GM23338 (cell line): ENCODE results near the gene PRAC2. TPM values are rescaled to one million over a fixed set of nuclear protein-coding genes. Genes with fewer than 3 reads are reported as not detected.

Experiments
- ATAC-seq: fragments of 200-7000 bp; cut with Tn5 transposase; 3 replicates; pipeline ENCODE4 v1.9.1; 2020
- DNase-seq: peaks from one replicate; pipeline ENCODE4 v3.0.0-alpha.2; 2015; ENCODE audit warnings: low spot score
- H2AFZ ChIP-seq: fragments of 200-600 bp; sonication (generic); 2 replicates; pipeline ENCODE4 v1.8.0; 2016; ENCODE audit warnings: antibody characterized with exemption, mild to moderate bottlenecking, moderate library complexity
- H3F3A ChIP-seq: fragments of 200-600 bp; sonication (generic); replicated peaks from 2 replicates; pipeline ENCODE4 v1.8.0; 2017; ENCODE audit warnings: antibody characterized with exemption, mixed run types, low read depth
- H3K27ac ChIP-seq: fragments of 200-600 bp; sonication (generic); 2 replicates; pipeline ENCODE4 v1.6.1; 2016; ENCODE audit warnings: low read depth
- H3K27me3 ChIP-seq: fragments of 200-600 bp; sonication (generic); 2 replicates; pipeline ENCODE4 v1.8.0; 2016; ENCODE audit warnings: mild to moderate bottlenecking, mixed run types, moderate library complexity; ENCODE audit not compliant: insufficient read depth
- H3K36me3 ChIP-seq: fragments of 200-600 bp; sonication (generic); 2 replicates; pipeline ENCODE4 v1.8.0; 2016; ENCODE audit warnings: mild to moderate bottlenecking; ENCODE audit not compliant: insufficient read depth
- H3K4me1 ChIP-seq: fragments of 200-600 bp; sonication (generic); 2 replicates; pipeline ENCODE4 v1.8.0; 2016; ENCODE audit warnings: mild to moderate bottlenecking, moderate library complexity; ENCODE audit not compliant: insufficient read depth
- H3K4me2 ChIP-seq: fragments of 200-600 bp; sonication (generic); 2 replicates; pipeline ENCODE4 v1.7.1; 2017; ENCODE audit warnings: mixed run types
- H3K4me3 ChIP-seq: fragments of 200-600 bp; sonication (generic); 2 replicates; pipeline ENCODE4 v1.6.1; 2016; ENCODE audit warnings: mixed run types
- H3K79me2 ChIP-seq: fragments of 200-600 bp; sonication (generic); replicated peaks from 2 replicates; pipeline ENCODE4 v1.8.0; 2017; ENCODE audit warnings: mild to moderate bottlenecking; ENCODE audit not compliant: insufficient read depth
- H3K9me2 ChIP-seq: fragments of 200-600 bp; sonication (generic); 2 replicates; pipeline ENCODE4 v1.8.0; 2017; ENCODE audit not compliant: insufficient read depth
- H4K20me1 ChIP-seq: fragments of 200-600 bp; sonication (generic); replicated peaks from 2 replicates; pipeline ENCODE4 v1.8.0; 2017; ENCODE audit warnings: mild to moderate bottlenecking; ENCODE audit not compliant: insufficient read depth
- H3K27ac Mint-ChIP-seq: 2 replicates; pipeline ENCODE4 v1.8.0; 2020; ENCODE audit warnings: inconsistent platforms, mild to moderate bottlenecking, moderate library complexity, mixed read lengths
- H3K27me3 Mint-ChIP-seq: 3 replicates; pipeline ENCODE4 v1.8.0; 2022; ENCODE audit warnings: low read depth, mild to moderate bottlenecking, moderate library complexity, mixed read lengths, inconsistent platforms; ENCODE audit not compliant: insufficient read depth, poor library complexity
- H3K36me3 Mint-ChIP-seq: 3 replicates; pipeline ENCODE4 v1.8.0; 2021; ENCODE audit warnings: low read depth, mild to moderate bottlenecking, inconsistent platforms, moderate library complexity, mixed read lengths
- H3K4me1 Mint-ChIP-seq: 3 replicates; pipeline ENCODE4 v1.8.0; 2020; ENCODE audit warnings: mild to moderate bottlenecking, inconsistent platforms, mixed read lengths
- H3K4me3 Mint-ChIP-seq: 3 replicates; pipeline ENCODE4 v1.8.0; 2021; ENCODE audit warnings: moderate library complexity, mild to moderate bottlenecking, inconsistent platforms, mixed read lengths
- H3K9me3 Mint-ChIP-seq: 3 replicates; pipeline ENCODE4 v1.8.0; 2020; ENCODE audit warnings: moderate library complexity, mild to moderate bottlenecking, inconsistent platforms, mixed read lengths
- ETS1 ChIP-seq: IDR thresholded peaks from 2 replicates; pipeline ENCODE4 v1.6.1; 2016; ENCODE audit warnings: antibody characterized with exemption
- EZH2 ChIP-seq: fragments of 200-600 bp; sonication (generic); IDR thresholded peaks from one replicate; pipeline ENCODE4 v1.8.0; 2017; ENCODE audit warnings: antibody characterized with exemption, mild to moderate bottlenecking, low read depth; ENCODE audit not compliant: unreplicated experiment
- POLR2AphosphoS5 ChIP-seq: IDR thresholded peaks from 2 replicates; pipeline ENCODE4 v1.6.1; 2016; ENCODE audit warnings: antibody characterized with exemption, low read depth
- REST ChIP-seq: IDR thresholded peaks from one replicate; pipeline ENCODE4 v1.6.1; 2018; ENCODE audit warnings: antibody characterized with exemption; ENCODE audit not compliant: unreplicated experiment
- STAT1 ChIP-seq: IDR thresholded peaks from one replicate; pipeline ENCODE4 v1.6.1; 2016; ENCODE audit warnings: antibody characterized with exemption; ENCODE audit not compliant: unreplicated experiment
- ZNF331 ChIP-seq: fragments of 250-450 bp; sonication (Bioruptor Pico); IDR thresholded peaks from 2 replicates; pipeline ENCODE4 v1.5.0; 2020; ENCODE audit warnings: low read depth, mild to moderate bottlenecking, moderate library complexity
- ZNF462 ChIP-seq: fragments of 250-450 bp; sonication (Bioruptor Pico); IDR thresholded peaks from 2 replicates; pipeline ENCODE4 v1.5.0; 2020; ENCODE audit warnings: mild to moderate bottlenecking, moderate library complexity
- polyA plus RNA-seq: library from polyadenylated mRNA; unstranded; fragments of >200 nt; fragmentation: Nextera tagmentation; extraction: Ambion mirVana; gene quantifications from 2 replicates; pipeline ENCODE4 v1.2.1, GENCODE V29; 2016
- total RNA-seq: library from RNA; depleted of rRNA; stranded (reverse); fragments of >200 nt; shearing (Covaris generic); gene quantifications from 2 replicates; pipeline ENCODE4 v1.2.3, GENCODE V29; 2014

PRAC2 gene
- total and polyA plus RNA-seq, 2 experiments from 2014 or later: not detected

- Histone ChIP-seq H4K20me1 (peaks cover 35% of the 10 kb centered on the region), H3K79me2 (no peaks in the 10 kb centered on the region), H3K27me3 (peaks cover 100% of the 10 kb centered on the region), H3K4me3 (peak within 1 kb of the TSS; percentile 52), H3F3A (peaks cover 41% of the 10 kb centered on the region), H2AFZ (peak within 1 kb of the TSS; percentile 77), H3K27ac (no peak within 1 kb of the TSS), H3K4me2 (peak within 1 kb of the TSS; percentile 84), H3K4me1 (peaks cover 43% of the 10 kb centered on the region), H3K9me2 (no peaks in the 10 kb centered on the region), H3K36me3 (no peaks in the 10 kb centered on the region)
- Mint-ChIP-seq H3K27me3 (peaks cover 100% of the 10 kb centered on the region), H3K9me3 (no peaks in the 10 kb centered on the region; the same call in 2 of the 3 replicates), H3K27ac (no peak within 1 kb of the TSS), H3K36me3 (no peaks in the 10 kb centered on the region), H3K4me3 (peak within 1 kb of the TSS; percentile 53), H3K4me1 (peaks cover 44% of the 10 kb centered on the region)
- DNase-seq: peak; percentile 63
- TF ChIP-seq ETS1 (no peak), ZNF331 (CRISPR knock-in tag) (no peak), EZH2 (peak; percentile 84)
- peak; percentile 3 for ATAC-seq
Observed at GRCh38 chr17:48722201-48722907, 631 bp upstream of the PRAC2 start, which contains the start of gene PRAC1. TSS of gene PRAC1 (minus strand) at chr17:48722518. CDS start at chr17:48722392, 126 bp downstream.

- peak; percentile 88 for DNase-seq
- peaks cover 31% of the 10 kb centered on the region for H3K4me1 ChIP-seq
Observed at GRCh38 chr17:48723423-48724250, 652 bp downstream of the PRAC2 start.

More at GRCh38 chr17:48723423-48724250, 652 bp downstream of the PRAC2 start:
- ATAC-seq: peak; percentile 5
- Histone ChIP-seq H2AFZ (peak overlapping the region; percentile 77; the same call in 1 of the 2 replicates), H3F3A (peaks cover 38% of the 10 kb centered on the region), H4K20me1 (peaks cover 38% of the 10 kb centered on the region), H3K4me2 (peak overlapping the region; percentile 84), H3K79me2 (no peaks in the 10 kb centered on the region), H3K9me2 (no peaks in the 10 kb centered on the region), H3K4me3 (peak overlapping the region; percentile 52), H3K27me3 (peaks cover 100% of the 10 kb centered on the region), H3K36me3 (no peaks in the 10 kb centered on the region), H3K27ac (no peak overlapping the region)
- H3K4me3 Mint-ChIP-seq: peak overlapping the region; percentile 53
- 0 out of 3 replicates have a peak, but pooled peaks cover under 1% of the 10 kb centered on the region for H3K36me3 Mint-ChIP-seq
- no peak overlapping the region for H3K27ac Mint-ChIP-seq
- peaks cover 32% of the 10 kb centered on the region for H3K4me1 Mint-ChIP-seq
- H3K9me3 Mint-ChIP-seq: no peaks in the 10 kb centered on the region; the same call in 2 of the 3 replicates
- H3K27me3 Mint-ChIP-seq: peaks cover 100% of the 10 kb centered on the region
- TF ChIP-seq STAT1 (no peak), ZNF462 (CRISPR knock-in tag) (no peak), POLR2AphosphoS5 (no peak), REST (no peak), EZH2 (peak; percentile 87)
